Measurements from ENCODE around the gene ERAL1.

DNA sequence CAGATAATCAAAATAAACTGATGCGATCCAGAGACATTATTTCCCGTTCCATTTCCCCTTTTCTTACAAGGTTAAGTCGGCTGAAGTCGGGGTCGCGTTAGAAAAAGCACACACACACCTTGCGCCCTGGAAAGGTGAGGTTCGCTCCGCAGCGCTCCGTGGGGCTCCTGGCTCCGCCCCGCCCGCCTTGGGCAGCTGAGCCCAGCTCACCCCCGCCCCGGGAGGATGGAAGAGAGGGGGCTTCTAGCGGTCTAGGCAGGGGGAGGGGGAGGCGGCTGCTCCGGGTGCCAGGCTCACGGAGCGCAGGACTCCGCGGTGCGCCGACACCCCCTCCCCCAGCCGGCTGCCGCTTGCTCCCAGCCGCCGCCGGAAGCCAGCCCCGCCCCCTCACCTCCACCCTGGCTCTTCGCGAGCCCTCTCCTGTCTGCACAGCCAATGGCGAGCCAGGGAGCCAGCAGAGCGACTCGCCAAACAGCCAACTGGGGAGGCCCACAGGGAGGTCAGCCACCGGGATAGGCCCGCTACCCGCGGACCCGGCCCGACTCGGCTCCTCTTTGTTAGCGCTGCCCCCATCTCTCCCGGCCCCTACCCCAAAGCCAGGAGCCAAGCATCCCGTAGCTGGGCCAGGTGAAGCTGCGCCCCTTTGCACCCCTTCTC lies 42.6 kb upstream of the ERAL1 start:
- TF ChIP-seq, protein P1, sequence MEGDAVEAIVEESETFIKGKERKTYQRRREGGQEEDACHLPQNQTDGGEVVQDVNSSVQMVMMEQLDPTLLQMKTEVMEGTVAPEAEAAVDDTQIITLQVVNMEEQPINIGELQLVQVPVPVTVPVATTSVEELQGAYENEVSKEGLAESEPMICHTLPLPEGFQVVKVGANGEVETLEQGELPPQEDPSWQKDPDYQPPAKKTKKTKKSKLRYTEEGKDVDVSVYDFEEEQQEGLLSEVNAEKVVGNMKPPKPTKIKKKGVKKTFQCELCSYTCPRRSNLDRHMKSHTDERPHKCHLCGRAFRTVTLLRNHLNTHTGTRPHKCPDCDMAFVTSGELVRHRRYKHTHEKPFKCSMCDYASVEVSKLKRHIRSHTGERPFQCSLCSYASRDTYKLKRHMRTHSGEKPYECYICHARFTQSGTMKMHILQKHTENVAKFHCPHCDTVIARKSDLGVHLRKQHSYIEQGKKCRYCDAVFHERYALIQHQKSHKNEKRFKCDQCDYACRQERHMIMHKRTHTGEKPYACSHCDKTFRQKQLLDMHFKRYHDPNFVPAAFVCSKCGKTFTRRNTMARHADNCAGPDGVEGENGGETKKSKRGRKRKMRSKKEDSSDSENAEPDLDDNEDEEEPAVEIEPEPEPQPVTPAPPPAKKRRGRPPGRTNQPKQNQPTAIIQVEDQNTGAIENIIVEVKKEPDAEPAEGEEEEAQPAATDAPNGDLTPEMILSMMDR (IDR thresholded peaks at IDR 0.05) = no peak
- TF ChIP-seq ZFX (IDR thresholded peaks at IDR 0.05; ENCODE audit: borderline replicate concordance) = no peak
